Liver (tissue), 9 donors: Measurements from ENCODE around the gene AIG1. TPM values are rescaled to one million over a fixed set of nuclear protein-coding genes. Genes with fewer than 3 reads are reported as not detected.

ENCODE experiments used
- DNase-seq: peaks from one replicate; pipeline ENCODE4 v3.0.0-alpha.2; 2017; ENCODE audit warnings: low spot score
- H3K27ac ChIP-seq, 2 donors: one replicate each; pipeline ENCODE4 v1.7.0; 2013; ENCODE audit warnings: inconsistent platforms in 2 of 2, low read length in 2 of 2, control low read depth in 1 of 2, low read depth in 1 of 2, mild to moderate bottlenecking in 1 of 2
- H3K27me3 ChIP-seq, 4 donors: one replicate each; pipeline versions ENCODE4 v1.6.1 to v1.7.0; 2013; ENCODE audit warnings: low read length in 3 of 4, inconsistent platforms in 1 of 4, mild to moderate bottlenecking in 1 of 4, moderate library complexity in 1 of 4; ENCODE audit not compliant: control insufficient read depth in 4 of 4, insufficient read depth in 4 of 4
- H3K36me3 ChIP-seq, 4 donors: one replicate each; pipeline versions ENCODE4 v1.6.1 to v1.7.0; 2013; ENCODE audit warnings: low read length in 3 of 4, mild to moderate bottlenecking in 3 of 4, low read depth in 1 of 4, moderate library complexity in 1 of 4; ENCODE audit not compliant: control insufficient read depth in 4 of 4, insufficient read depth in 3 of 4
- H3K4me1 ChIP-seq, 4 donors: one replicate each; pipeline versions ENCODE4 v1.6.1 to v1.7.0; 2013; ENCODE audit warnings: low read length in 3 of 4, mild to moderate bottlenecking in 3 of 4, moderate library complexity in 1 of 4; ENCODE audit not compliant: control insufficient read depth in 4 of 4, insufficient read depth in 4 of 4
- H3K4me3 ChIP-seq, 3 donors: one replicate each; pipeline versions ENCODE4 v1.6.1 to v1.7.0; 2013; ENCODE audit warnings: low read length in 3 of 3, control low read depth in 1 of 3, low read depth in 1 of 3, mild to moderate bottlenecking in 1 of 3
- H3K9ac ChIP-seq, 2 donors: one replicate each; pipeline ENCODE4 v1.7.0; 2013; ENCODE audit warnings: low read length in 2 of 2, mild to moderate bottlenecking in 2 of 2, moderate library complexity in 2 of 2, control low read depth in 1 of 2, low read depth in 1 of 2
- H3K9me3 ChIP-seq, 4 donors: one replicate each; pipeline versions ENCODE4 v1.6.1 to v1.7.0; 2013; ENCODE audit warnings: low read length in 3 of 4; ENCODE audit not compliant: control insufficient read depth in 4 of 4
- EGR1 ChIP-seq, 2 donors: IDR thresholded peaks; 2 replicates each; pipeline ENCODE4 v1.6.1; 2016 to 2018; ENCODE audit warnings: antibody characterized with exemption in 2 of 2, low read depth in 2 of 2
- FOXA1 ChIP-seq: IDR thresholded peaks from 2 replicates; pipeline ENCODE4 v1.6.1; 2016; ENCODE audit warnings: antibody characterized with exemption
- FOXA2 ChIP-seq: IDR thresholded peaks from 2 replicates; pipeline ENCODE4 v1.6.1; 2016; ENCODE audit warnings: antibody characterized with exemption
- GABPA ChIP-seq, 2 donors: IDR thresholded peaks in 1 of 2; conservative IDR thresholded peaks in 1 of 2; 2 replicates each; pipeline ENCODE4 v1.6.1; 2016; ENCODE audit warnings: antibody characterized with exemption in 2 of 2, mild to moderate bottlenecking in 1 of 2, moderate library complexity in 1 of 2
- HNF4A ChIP-seq, 2 donors: conservative IDR thresholded peaks; 2 replicates each; pipeline ENCODE4 v1.6.1; 2016; ENCODE audit warnings: antibody characterized with exemption in 2 of 2, mild to moderate bottlenecking in 2 of 2
- HNF4G ChIP-seq: IDR thresholded peaks from 2 replicates; pipeline ENCODE4 v1.6.1; 2016; ENCODE audit warnings: antibody characterized with exemption
- JUND ChIP-seq, 2 donors: IDR thresholded peaks; 2 replicates each; pipeline ENCODE4 v1.6.1; 2016; ENCODE audit warnings: antibody characterized with exemption in 2 of 2
- RAD21 ChIP-seq, 2 donors: IDR thresholded peaks; 2 replicates each; pipeline ENCODE4 v1.6.1; 2016; ENCODE audit warnings: antibody characterized with exemption in 2 of 2, mild to moderate bottlenecking in 2 of 2
- RXRA ChIP-seq, 2 donors: IDR thresholded peaks; 2 replicates each; pipeline ENCODE4 v1.6.1; 2017 to 2018; ENCODE audit warnings: antibody characterized with exemption in 2 of 2, mild to moderate bottlenecking in 1 of 2
- SP1 ChIP-seq: IDR thresholded peaks from 2 replicates; pipeline ENCODE4 v1.6.1; 2018; ENCODE audit warnings: antibody characterized with exemption, mild to moderate bottlenecking
- TAF1 ChIP-seq: conservative IDR thresholded peaks from 2 replicates; pipeline ENCODE4 v1.6.1; 2016; ENCODE audit warnings: antibody characterized with exemption, mild to moderate bottlenecking
- YY1 ChIP-seq: IDR thresholded peaks from 2 replicates; pipeline ENCODE4 v1.6.1; 2016; ENCODE audit warnings: antibody characterized with exemption, mild to moderate bottlenecking
- ZBTB33 ChIP-seq: IDR thresholded peaks from 2 replicates; pipeline ENCODE4 v1.6.1; 2016; ENCODE audit warnings: antibody characterized with exemption
- WGBS: extraction: QIAGEN DNeasy Blood & Tissue Kit; methylation state at CpG from one replicate; pipeline ENCODE4 v1.1.7; 2013; 5-methylcytosine and 5-hydroxymethylcytosine counted together
- polyA plus RNA-seq, 2 donors: library from polyadenylated mRNA; stranded (reverse) in 1 of 2; unstranded in 1 of 2; fragments of 200-250 nt in 1 of 2; fragments of >200 nt in 1 of 2; fragmentation: Nextera tagmentation in 1 of 2; extraction: Ambion mirVana in 1 of 2; gene quantifications; one replicate each; pipeline versions ENCODE4 v1.2.1 to v1.2.3, GENCODE V29; 2013 to 2015
- total RNA-seq, 2 donors: library from RNA; depleted of rRNA; stranded (reverse); fragments of >200 nt; gene quantifications; one replicate each; pipeline ENCODE4 v1.2.3, GENCODE V29; 2014
- TF ChIP-seq, protein P1 (sequence below): IDR thresholded peaks from 2 replicates; pipeline ENCODE4 v1.6.1; 2016; ENCODE audit warnings: antibody characterized with exemption, mild to moderate bottlenecking
- TF ChIP-seq, protein P2 (sequence below): IDR thresholded peaks from 2 replicates; pipeline ENCODE4 v1.6.1; 2016; ENCODE audit warnings: antibody characterized with exemption
- TF ChIP-seq, protein P3 (sequence below): fragments of 150-350 bp; IDR thresholded peaks from 2 replicates; pipeline ENCODE4 v1.5.1; 2017; ENCODE audit warnings: improper control_type of control experiment, low read depth, low read length; ENCODE audit not compliant: missing input control
- TF ChIP-seq, protein P4 (sequence below): IDR thresholded peaks from 2 replicates; pipeline ENCODE4 v1.6.1; 2016; ENCODE audit warnings: antibody characterized with exemption
- donor health status: healthy.
- donor health status: healthy.
- donor health status: healthy.
- donor health status: healthy.
- donor health status: healthy.

Gene AIG1
- total and polyA plus RNA-seq, 4 donors, result 74.8 to 169 (median 121) TPM

- no peaks in the 10 kb centered on the region for H3K36me3 ChIP-seq
- TF ChIP-seq GABPA (IDR thresholded peaks at IDR 0.05 in 1 of 2, conservative IDR thresholded peaks at IDR 0.05 in 1 of 2) (no peak), HNF4A (conservative IDR thresholded peaks at IDR 0.05) (peak; percentile 41 to 52)
- TF ChIP-seq, protein P1, sequence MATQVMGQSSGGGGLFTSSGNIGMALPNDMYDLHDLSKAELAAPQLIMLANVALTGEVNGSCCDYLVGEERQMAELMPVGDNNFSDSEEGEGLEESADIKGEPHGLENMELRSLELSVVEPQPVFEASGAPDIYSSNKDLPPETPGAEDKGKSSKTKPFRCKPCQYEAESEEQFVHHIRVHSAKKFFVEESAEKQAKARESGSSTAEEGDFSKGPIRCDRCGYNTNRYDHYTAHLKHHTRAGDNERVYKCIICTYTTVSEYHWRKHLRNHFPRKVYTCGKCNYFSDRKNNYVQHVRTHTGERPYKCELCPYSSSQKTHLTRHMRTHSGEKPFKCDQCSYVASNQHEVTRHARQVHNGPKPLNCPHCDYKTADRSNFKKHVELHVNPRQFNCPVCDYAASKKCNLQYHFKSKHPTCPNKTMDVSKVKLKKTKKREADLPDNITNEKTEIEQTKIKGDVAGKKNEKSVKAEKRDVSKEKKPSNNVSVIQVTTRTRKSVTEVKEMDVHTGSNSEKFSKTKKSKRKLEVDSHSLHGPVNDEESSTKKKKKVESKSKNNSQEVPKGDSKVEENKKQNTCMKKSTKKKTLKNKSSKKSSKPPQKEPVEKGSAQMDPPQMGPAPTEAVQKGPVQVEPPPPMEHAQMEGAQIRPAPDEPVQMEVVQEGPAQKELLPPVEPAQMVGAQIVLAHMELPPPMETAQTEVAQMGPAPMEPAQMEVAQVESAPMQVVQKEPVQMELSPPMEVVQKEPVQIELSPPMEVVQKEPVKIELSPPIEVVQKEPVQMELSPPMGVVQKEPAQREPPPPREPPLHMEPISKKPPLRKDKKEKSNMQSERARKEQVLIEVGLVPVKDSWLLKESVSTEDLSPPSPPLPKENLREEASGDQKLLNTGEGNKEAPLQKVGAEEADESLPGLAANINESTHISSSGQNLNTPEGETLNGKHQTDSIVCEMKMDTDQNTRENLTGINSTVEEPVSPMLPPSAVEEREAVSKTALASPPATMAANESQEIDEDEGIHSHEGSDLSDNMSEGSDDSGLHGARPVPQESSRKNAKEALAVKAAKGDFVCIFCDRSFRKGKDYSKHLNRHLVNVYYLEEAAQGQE, result no peak
- H3K9ac ChIP-seq, result no peak overlapping the region
- H3K4me3 ChIP-seq, result no peak overlapping the region
- H3K9me3 ChIP-seq, result no peaks in the 10 kb centered on the region
- no peak for DNase-seq
- H3K27ac ChIP-seq, result peak overlapping the region in 1 of 2 donors; percentile 3
- H3K4me1 ChIP-seq, result peaks cover 2 to 11% (median 4%) of the 10 kb centered on the region in 4 donors
- WGBS, result 96% methylated on average over 2 of the region's 2 CpGs
- no peaks in the 10 kb centered on the region for H3K27me3 ChIP-seq
These were observed 58.6 kb downstream of the AIG1 start for GRCh38 chr6:143119260-143119659.

DNA sequence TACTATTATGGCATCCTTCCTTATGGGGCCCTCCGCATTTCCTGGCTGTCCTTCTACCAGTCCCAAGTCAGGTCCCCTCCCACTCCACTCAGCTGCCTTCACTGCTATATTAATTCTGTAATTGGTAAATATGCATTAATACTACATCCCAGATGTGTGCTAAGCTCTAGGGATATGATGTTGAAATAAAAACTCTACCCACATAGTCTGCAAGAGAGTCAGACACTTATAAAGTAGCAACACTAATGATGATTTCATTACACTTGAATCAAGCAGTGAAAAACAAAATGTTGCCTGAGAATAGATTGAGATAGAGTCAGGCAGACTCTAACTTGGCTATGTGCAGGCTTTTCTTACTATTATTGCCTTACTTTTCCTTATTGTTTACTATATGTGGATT lies 62.4 kb downstream of the AIG1 start:
- WGBS, result 98% methylated on average over 1 of the region's 1 CpG
- peaks cover 0 to 11% (median 0%) of the 10 kb centered on the region in 4 donors for H3K36me3 ChIP-seq
- no peaks in the 10 kb centered on the region for H3K9me3 ChIP-seq
- no peak overlapping the region for H3K9ac ChIP-seq
- H3K4me1 ChIP-seq, result peaks cover 2 to 8% (median 4%) of the 10 kb centered on the region in 4 donors
- no peak overlapping the region for H3K27ac ChIP-seq
- H3K4me3 ChIP-seq, result no peak overlapping the region
- no peak for TF ChIP-seq FOXA1
- TF ChIP-seq, protein P2, sequence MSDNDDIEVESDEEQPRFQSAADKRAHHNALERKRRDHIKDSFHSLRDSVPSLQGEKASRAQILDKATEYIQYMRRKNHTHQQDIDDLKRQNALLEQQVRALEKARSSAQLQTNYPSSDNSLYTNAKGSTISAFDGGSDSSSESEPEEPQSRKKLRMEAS, result no peak
- TF ChIP-seq, protein P1, result no peak
- TF ChIP-seq TAF1, result no peak
- no peak for TF ChIP-seq HNF4A (conservative IDR thresholded peaks at IDR 0.05)
- no peak for TF ChIP-seq SP1
- no peak for TF ChIP-seq YY1
- TF ChIP-seq, protein P3, sequence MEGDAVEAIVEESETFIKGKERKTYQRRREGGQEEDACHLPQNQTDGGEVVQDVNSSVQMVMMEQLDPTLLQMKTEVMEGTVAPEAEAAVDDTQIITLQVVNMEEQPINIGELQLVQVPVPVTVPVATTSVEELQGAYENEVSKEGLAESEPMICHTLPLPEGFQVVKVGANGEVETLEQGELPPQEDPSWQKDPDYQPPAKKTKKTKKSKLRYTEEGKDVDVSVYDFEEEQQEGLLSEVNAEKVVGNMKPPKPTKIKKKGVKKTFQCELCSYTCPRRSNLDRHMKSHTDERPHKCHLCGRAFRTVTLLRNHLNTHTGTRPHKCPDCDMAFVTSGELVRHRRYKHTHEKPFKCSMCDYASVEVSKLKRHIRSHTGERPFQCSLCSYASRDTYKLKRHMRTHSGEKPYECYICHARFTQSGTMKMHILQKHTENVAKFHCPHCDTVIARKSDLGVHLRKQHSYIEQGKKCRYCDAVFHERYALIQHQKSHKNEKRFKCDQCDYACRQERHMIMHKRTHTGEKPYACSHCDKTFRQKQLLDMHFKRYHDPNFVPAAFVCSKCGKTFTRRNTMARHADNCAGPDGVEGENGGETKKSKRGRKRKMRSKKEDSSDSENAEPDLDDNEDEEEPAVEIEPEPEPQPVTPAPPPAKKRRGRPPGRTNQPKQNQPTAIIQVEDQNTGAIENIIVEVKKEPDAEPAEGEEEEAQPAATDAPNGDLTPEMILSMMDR, result no peak
- TF ChIP-seq FOXA2, result no peak
- no peak for TF ChIP-seq ZBTB33
- TF ChIP-seq, protein P4, sequence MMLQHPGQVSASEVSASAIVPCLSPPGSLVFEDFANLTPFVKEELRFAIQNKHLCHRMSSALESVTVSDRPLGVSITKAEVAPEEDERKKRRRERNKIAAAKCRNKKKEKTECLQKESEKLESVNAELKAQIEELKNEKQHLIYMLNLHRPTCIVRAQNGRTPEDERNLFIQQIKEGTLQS, result no peak
- no peak for TF ChIP-seq GABPA (IDR thresholded peaks at IDR 0.05 in 1 of 2, conservative IDR thresholded peaks at IDR 0.05 in 1 of 2)
- TF ChIP-seq RAD21 (IDR thresholded peaks at IDR 0.05), result no peak
- no peak for TF ChIP-seq JUND (IDR thresholded peaks at IDR 0.05)
- no peak for TF ChIP-seq HNF4G
- TF ChIP-seq EGR1 (IDR thresholded peaks at IDR 0.05; ENCODE audit: low read depth in 2 of 2), result no peak
- TF ChIP-seq RXRA (IDR thresholded peaks at IDR 0.05), result no peak
- DNase-seq, result no peak
- H3K27me3 ChIP-seq, result no peaks in the 10 kb centered on the region
